Gastroesophageal sphincter (tissue), 3 donors: ENCODE data around the gene VRK3.

ENCODE experiments used
- EP300 ChIP-seq: sonication (generic); formaldehyde crosslinking; IDR thresholded peaks from one replicate; pipeline ENCODE4 v1.6.1; 2017; ENCODE audit warnings: antibody characterized with exemption, mild to moderate bottlenecking
- POLR2A ChIP-seq, 2 donors: fragments of 450-650 bp; IDR thresholded peaks; one replicate each; pipeline ENCODE4 v1.6.1; 2017; ENCODE audit warnings: antibody characterized with exemption in 2 of 2, mild to moderate bottlenecking in 2 of 2, moderate library complexity in 1 of 2
- POLR2AphosphoS5 ChIP-seq: sonication (generic); formaldehyde crosslinking; IDR thresholded peaks from one replicate; pipeline ENCODE4 v1.6.1; 2017; ENCODE audit warnings: antibody characterized with exemption
- TF ChIP-seq, protein P1 (sequence below), 4 experiments: fragments of 200-600 bp in 2 of 4; fragments of 450-650 bp in 2 of 4; sonication (generic) in 1 of 4; IDR thresholded peaks; one replicate each; pipeline ENCODE4 v1.5.1; 2017 to 2019; ENCODE audit warnings: antibody characterized with exemption in 4 of 4, mild to moderate bottlenecking in 2 of 4, moderate library complexity in 2 of 4

DNA sequence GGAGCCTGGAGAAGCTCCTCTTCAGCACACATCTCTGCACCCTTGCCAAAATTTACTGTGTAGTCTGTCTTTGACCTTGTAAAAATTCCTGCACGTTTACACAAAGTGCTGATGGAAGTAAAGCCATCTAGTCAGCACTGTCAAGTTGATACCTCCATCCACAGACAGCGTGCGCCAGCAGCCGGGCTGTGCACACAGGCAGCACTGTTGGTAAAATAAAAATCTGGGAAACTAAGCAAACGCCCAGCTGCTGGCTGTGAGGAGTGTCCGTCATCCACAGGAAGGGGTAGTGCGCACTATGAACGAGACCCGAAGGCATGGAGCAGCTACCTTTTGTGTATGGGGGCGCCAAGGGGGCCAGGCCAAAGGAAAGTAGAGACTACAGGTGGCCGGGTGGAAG lies 46.8 kb downstream of the VRK3 start:
- TF ChIP-seq, protein P1, sequence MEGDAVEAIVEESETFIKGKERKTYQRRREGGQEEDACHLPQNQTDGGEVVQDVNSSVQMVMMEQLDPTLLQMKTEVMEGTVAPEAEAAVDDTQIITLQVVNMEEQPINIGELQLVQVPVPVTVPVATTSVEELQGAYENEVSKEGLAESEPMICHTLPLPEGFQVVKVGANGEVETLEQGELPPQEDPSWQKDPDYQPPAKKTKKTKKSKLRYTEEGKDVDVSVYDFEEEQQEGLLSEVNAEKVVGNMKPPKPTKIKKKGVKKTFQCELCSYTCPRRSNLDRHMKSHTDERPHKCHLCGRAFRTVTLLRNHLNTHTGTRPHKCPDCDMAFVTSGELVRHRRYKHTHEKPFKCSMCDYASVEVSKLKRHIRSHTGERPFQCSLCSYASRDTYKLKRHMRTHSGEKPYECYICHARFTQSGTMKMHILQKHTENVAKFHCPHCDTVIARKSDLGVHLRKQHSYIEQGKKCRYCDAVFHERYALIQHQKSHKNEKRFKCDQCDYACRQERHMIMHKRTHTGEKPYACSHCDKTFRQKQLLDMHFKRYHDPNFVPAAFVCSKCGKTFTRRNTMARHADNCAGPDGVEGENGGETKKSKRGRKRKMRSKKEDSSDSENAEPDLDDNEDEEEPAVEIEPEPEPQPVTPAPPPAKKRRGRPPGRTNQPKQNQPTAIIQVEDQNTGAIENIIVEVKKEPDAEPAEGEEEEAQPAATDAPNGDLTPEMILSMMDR (IDR thresholded peaks at IDR 0.05) = no peak
- TF ChIP-seq POLR2A (IDR thresholded peaks at IDR 0.05) = no peak
- no peak for TF ChIP-seq EP300
- no peak for TF ChIP-seq POLR2AphosphoS5
